PC-3 (cell line): ENCODE measurements around the gene SNX2.

Experiments used
- EZH2 ChIP-seq: fragments of 300-600 bp; sonication (generic); IDR thresholded peaks from one replicate; pipeline ENCODE4 v1.6.1; 2017; ENCODE audit warnings: antibody characterized with exemption, mild to moderate bottlenecking, low read length; ENCODE audit not compliant: unreplicated experiment
- EZH2phosphoT487 ChIP-seq: fragments of 300-600 bp; sonication (generic); IDR thresholded peaks from 2 replicates; pipeline ENCODE4 v1.6.1; 2018; ENCODE audit warnings: mild to moderate bottlenecking, antibody characterized with exemption, low read length, borderline replicate concordance
- TF ChIP-seq, protein P1 (sequence below): fragments of 300-600 bp; sonication (generic); conservative IDR thresholded peaks from 2 replicates; pipeline ENCODE4 v1.5.1; 2017; ENCODE audit warnings: antibody characterized with exemption, low read depth, mild to moderate bottlenecking, low read length

DNA sequence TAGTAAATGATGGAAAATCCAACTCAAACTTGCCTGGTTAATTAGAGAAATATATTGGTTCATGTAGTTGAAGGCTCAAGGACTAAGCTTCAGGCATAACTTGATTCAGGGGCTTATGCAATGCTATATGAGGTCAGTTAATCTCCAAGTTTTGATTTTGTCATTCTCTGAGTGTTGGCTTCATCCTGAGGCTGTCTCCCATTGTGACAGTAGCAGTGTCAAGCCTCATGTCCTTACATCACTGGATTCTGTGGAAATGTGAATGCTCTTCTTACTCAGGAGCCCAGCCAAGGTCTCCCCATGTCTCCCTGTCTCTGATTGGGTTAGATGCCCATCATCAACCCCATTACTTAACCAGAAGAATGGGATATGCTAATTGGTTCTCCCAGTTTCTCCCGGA, 44.4 kb upstream of the SNX2 start:
- TF ChIP-seq, protein P1, sequence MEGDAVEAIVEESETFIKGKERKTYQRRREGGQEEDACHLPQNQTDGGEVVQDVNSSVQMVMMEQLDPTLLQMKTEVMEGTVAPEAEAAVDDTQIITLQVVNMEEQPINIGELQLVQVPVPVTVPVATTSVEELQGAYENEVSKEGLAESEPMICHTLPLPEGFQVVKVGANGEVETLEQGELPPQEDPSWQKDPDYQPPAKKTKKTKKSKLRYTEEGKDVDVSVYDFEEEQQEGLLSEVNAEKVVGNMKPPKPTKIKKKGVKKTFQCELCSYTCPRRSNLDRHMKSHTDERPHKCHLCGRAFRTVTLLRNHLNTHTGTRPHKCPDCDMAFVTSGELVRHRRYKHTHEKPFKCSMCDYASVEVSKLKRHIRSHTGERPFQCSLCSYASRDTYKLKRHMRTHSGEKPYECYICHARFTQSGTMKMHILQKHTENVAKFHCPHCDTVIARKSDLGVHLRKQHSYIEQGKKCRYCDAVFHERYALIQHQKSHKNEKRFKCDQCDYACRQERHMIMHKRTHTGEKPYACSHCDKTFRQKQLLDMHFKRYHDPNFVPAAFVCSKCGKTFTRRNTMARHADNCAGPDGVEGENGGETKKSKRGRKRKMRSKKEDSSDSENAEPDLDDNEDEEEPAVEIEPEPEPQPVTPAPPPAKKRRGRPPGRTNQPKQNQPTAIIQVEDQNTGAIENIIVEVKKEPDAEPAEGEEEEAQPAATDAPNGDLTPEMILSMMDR, result no peak
- no peak for TF ChIP-seq EZH2
- TF ChIP-seq EZH2phosphoT487, result no peak
